ENCODE data around the gene RNF115.

DNA sequence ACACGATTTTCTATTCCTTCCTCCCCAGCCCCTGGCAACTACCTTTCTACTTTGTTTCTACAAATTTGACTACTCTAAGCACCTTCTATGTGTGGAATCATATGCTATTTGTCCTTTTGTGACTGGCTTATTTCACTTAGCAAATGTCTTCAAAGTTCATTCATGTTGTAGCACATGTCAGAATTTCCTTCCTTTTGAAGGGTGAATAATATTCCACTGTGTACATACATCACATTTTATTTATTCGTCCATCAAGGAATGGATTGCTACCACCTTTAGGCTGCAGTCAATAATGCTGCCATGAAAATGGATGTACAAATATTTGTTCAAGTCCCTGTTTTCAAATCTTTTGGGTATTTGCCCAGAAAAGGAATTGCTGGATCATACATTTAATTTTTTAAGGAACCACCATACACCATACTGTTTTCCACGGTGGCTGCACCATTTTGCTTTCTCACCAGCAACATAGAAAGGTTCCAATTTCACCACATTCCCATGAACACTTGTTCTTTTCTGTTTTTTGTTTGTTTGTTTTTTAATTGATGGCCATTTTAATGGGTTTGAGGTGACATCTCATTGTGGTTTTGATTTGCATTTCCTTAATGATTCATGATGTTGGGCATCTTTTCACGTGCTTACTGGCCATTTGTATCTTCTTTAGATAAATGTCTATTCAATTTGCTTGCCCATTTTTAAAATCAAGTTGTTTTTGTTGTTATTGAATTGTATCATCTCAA is 113.4 kb downstream of the RNF115 start:
- no peak for TF ChIP-seq POLR2AphosphoS5 (IDR thresholded peaks at IDR 0.05)
- TF ChIP-seq, protein P1, sequence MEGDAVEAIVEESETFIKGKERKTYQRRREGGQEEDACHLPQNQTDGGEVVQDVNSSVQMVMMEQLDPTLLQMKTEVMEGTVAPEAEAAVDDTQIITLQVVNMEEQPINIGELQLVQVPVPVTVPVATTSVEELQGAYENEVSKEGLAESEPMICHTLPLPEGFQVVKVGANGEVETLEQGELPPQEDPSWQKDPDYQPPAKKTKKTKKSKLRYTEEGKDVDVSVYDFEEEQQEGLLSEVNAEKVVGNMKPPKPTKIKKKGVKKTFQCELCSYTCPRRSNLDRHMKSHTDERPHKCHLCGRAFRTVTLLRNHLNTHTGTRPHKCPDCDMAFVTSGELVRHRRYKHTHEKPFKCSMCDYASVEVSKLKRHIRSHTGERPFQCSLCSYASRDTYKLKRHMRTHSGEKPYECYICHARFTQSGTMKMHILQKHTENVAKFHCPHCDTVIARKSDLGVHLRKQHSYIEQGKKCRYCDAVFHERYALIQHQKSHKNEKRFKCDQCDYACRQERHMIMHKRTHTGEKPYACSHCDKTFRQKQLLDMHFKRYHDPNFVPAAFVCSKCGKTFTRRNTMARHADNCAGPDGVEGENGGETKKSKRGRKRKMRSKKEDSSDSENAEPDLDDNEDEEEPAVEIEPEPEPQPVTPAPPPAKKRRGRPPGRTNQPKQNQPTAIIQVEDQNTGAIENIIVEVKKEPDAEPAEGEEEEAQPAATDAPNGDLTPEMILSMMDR (IDR thresholded peaks at IDR 0.05) = no peak
